ENCODE measurements around the gene SHISA4.
"Not testable (repeated sequence)": the region's sequence is repeated elsewhere in the genome, so short reads cannot be mapped to it uniquely, and the experiment has no call there.

Gene SHISA4, protein sequence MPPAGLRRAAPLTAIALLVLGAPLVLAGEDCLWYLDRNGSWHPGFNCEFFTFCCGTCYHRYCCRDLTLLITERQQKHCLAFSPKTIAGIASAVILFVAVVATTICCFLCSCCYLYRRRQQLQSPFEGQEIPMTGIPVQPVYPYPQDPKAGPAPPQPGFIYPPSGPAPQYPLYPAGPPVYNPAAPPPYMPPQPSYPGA

DNA sequence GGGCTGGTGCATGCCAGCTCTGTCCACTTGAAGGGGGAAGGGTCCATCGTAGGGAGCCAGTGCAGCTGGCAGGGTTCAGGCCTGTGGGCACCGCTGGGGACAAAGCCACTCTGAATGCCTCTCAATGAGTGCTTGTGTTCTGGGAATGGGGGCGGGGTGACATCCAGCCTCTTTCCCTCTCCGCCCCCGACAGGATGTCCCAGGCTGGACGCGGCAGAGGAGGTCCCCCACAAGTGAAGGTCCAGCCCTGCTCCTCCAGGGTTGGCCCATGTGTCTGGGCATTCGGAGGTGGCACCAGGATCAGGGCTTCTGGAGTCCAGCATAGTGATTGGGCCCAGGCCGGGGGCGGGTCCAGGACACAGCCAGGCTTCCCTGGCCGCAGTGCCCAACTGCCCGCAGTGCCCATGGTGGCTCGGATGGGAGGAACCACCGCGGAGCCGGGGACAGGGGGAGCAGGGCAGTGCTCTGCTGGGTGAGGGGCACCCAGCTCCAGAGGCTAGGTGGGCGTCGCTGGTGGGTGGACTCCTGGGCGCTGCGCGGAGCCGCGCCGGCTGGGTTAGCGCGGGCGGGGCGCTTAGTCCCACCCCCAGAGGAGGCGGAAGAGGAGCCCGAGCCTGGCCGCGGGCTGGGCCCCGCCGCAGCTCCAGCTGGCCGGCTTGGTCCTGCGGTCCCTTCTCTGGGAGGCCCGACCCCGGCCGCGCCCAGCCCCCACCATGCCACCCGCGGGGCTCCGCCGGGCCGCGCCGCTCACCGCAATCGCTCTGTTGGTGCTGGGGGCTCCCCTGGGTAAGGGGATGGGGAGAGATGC is at the start of gene SHISA4:
SHISA4 (plus strand) TSS at position 617 of the 808 bp plus-strand sequence; CDS start at position 714, 97 bp downstream.
- in situ Hi-C loops (cut with MboI; ENCODE audit: low pct_unique_long_range_greater_than_20kb, low sequenced_read_pairs, unreplicated experiment): no loop called here
- DNase-seq (ENCODE audit: low spot score): peak; percentile 68
- TF ChIP-seq, protein P1, sequence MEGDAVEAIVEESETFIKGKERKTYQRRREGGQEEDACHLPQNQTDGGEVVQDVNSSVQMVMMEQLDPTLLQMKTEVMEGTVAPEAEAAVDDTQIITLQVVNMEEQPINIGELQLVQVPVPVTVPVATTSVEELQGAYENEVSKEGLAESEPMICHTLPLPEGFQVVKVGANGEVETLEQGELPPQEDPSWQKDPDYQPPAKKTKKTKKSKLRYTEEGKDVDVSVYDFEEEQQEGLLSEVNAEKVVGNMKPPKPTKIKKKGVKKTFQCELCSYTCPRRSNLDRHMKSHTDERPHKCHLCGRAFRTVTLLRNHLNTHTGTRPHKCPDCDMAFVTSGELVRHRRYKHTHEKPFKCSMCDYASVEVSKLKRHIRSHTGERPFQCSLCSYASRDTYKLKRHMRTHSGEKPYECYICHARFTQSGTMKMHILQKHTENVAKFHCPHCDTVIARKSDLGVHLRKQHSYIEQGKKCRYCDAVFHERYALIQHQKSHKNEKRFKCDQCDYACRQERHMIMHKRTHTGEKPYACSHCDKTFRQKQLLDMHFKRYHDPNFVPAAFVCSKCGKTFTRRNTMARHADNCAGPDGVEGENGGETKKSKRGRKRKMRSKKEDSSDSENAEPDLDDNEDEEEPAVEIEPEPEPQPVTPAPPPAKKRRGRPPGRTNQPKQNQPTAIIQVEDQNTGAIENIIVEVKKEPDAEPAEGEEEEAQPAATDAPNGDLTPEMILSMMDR (IDR thresholded peaks at IDR 0.05; ENCODE audit: extremely low read depth, insufficient read depth, missing control alignments): no peak

DNA sequence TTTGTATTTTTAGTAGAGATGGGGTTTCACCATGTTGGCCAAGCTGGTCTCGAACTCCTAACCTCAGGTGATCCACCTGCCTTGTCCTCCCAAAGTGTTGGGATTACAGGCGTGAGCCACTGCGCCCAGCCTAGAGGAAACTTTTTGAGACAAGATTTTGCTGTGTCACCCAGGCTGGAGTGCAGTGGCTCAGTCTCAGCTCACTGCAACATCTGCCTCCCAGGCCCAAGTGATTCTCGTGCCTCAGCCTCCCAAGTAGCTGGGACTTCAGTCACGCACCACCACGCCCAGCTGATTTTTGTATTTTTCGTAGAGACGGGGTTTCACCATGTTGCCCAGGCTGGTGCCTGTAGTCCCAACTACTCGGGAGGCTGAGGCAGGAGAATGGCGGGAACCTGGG is 49.6 kb upstream of the SHISA4 start:
- in situ Hi-C loops (cut with MboI; ENCODE audit: low pct_unique_long_range_greater_than_20kb, low sequenced_read_pairs, unreplicated experiment); DNase-seq (ENCODE audit: low spot score): not testable (repeated sequence)

DNA sequence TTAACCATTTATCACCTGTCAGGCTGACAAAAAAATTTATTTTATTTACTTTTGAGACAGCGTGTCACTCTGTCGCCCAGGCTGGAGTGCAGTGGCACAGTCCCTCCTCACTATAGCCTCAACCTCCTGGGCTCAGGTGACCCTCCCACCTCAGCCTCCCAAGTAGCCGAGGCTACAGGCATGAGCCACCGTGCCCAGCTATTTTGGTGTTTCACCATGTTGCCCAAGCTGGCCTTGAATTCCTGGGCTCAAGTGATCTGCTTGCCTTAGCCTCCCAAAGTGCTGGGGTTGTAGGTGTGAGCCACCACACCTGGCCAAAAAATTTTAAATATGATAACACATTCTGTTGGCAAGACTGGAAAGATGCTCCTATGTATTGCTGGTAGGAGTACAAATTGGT is 48.6 kb upstream of the SHISA4 start:
- DNase-seq (ENCODE audit: low spot score): no peak
- TF ChIP-seq, protein P1 (IDR thresholded peaks at IDR 0.05; ENCODE audit: extremely low read depth, insufficient read depth, missing control alignments): no peak
- in situ Hi-C loops (cut with MboI; ENCODE audit: low pct_unique_long_range_greater_than_20kb, low sequenced_read_pairs, unreplicated experiment): no loop called here

DNA sequence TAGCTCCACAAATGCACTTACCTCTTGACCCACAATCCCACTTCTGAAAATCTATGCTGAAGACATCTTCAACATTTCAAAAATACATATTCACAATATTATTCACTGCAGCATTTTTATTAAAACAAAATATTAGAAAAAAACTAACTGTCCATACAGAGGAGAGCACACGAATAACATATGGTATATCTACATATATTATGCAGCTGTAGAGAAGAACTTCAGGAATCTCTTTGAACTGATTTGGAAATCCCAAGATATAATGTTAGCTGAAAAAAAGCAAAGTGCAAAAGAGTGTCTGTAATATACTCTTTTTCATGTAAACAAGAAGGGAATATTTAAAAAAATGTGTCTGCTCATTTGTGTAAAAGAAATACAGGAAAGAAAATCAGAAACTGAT is 48.2 kb upstream of the SHISA4 start:
- TF ChIP-seq, protein P1 (IDR thresholded peaks at IDR 0.05; ENCODE audit: extremely low read depth, insufficient read depth, missing control alignments): no peak
- in situ Hi-C loops (cut with MboI; ENCODE audit: low pct_unique_long_range_greater_than_20kb, low sequenced_read_pairs, unreplicated experiment): no loop called here
- no peak for DNase-seq (ENCODE audit: low spot score)

DNA sequence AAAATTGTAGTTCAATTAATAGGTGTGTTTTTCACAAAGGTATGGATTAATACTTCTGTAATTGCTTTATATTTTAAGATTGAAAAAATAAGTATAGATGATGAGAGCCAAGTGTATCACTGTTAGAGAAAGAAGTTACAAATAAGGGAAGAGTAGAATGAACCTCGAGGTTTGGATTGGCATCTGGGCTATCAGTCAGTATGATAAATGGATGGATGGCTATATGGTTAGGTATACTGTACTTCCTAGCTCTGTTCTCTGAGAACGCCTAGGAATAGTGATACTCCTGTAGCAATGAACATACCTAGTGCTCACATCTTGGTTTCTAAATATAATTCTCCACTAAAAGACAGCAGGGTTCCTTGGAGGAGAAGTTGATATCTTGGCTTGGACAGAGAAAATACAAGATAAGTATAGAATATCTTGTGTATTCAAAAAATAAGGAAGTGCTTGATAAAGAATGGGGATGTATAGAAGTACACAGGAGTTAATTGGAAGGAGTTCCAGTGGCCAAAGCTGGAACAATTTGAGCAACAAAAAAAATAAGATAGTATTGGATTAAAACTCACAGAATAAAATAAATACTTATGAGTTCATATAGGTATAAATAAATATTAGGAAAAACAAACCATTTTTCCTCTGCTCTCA is 47.3 kb upstream of the SHISA4 start:
- TF ChIP-seq, protein P1 (IDR thresholded peaks at IDR 0.05; ENCODE audit: extremely low read depth, insufficient read depth, missing control alignments): no peak
- no peak for DNase-seq (ENCODE audit: low spot score)
- in situ Hi-C loops (cut with MboI; ENCODE audit: low pct_unique_long_range_greater_than_20kb, low sequenced_read_pairs, unreplicated experiment): no loop called here

DNA sequence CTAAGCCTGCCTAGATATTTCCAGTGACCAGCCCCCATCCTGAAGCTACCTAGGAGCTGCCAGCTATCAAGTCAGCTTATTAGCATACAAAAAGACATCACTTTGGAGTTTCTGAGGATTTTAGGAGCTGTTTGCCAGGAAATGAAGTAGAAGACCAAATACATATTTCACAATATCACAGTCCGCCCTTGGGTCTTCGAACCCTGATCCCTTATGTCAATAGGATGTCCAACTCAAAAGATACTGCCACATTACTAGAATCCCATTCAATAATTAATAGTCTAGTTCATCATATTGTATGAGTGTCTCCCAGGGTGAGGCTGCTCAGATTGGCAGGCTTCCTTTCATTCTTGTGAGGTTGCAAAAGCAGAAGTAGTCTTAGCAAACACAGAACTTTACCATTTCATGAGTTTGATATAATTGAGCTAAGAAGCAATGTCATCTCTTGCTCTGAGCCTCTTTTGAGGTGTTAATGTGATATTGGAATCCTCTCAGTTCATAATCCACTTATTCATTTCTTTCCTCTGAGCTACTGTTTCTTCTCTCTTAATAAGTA is 46.1 kb upstream of the SHISA4 start:
- no peak for DNase-seq (ENCODE audit: low spot score)
- in situ Hi-C loops (cut with MboI; ENCODE audit: low pct_unique_long_range_greater_than_20kb, low sequenced_read_pairs, unreplicated experiment): no loop called here
- TF ChIP-seq, protein P1 (IDR thresholded peaks at IDR 0.05; ENCODE audit: extremely low read depth, insufficient read depth, missing control alignments): no peak
